ENCODE results near the gene PARVB. TPM values are rescaled to one million over a fixed set of nuclear protein-coding genes. Genes with fewer than 3 reads are reported as not detected.

Gene PARVB
- total RNA-seq, 1 experiment from 2014 or later: 33.0 TPM

- Histone ChIP-seq H3K27ac (no peak overlapping the region), H3K4me1 (replicated peaks) (no peaks in the 10 kb centered on the region), H3K27me3 (replicated peaks) (no peaks in the 10 kb centered on the region; the same call in 1 of the 2 replicates), H3K36me3 (no peaks in the 10 kb centered on the region), H3K4me3 (no peak overlapping the region), H3K9me3 (replicated peaks) (0 out of 2 replicates have a peak, but pooled peaks cover 3% of the 10 kb centered on the region)
- DNase-seq (ENCODE audit: low read depth in 1 of 2, low spot score in 2 of 2): peak in 1 of 2 experiments; percentile 25
Observed at GRCh38 chr22:44221710-44222475, 197.8 kb downstream of the PARVB start.

Other genes with a start within 250 kb of the PARVB start
- 0.50 TPM in 1 of 2 replicates, not detected in the other for gene EFCAB6, start 212.0 kb upstream of the PARVB start, total RNA-seq (2014; rRNA removed; shearing (Covaris generic))
- gene SULT4A1, start 161.8 kb upstream of the PARVB start, total RNA-seq (2014; rRNA removed; shearing (Covaris generic)): not detected in 2 replicates
- gene PNPLA5, start 132.3 kb upstream of the PARVB start, total RNA-seq (2014; rRNA removed; shearing (Covaris generic)): not detected in 2 replicates
- 2.9 and 14.1 TPM in 2 replicates for gene PNPLA3, start 100.5 kb upstream of the PARVB start, total RNA-seq (2014; rRNA removed; shearing (Covaris generic))
- 39.8 and 46.3 TPM in 2 replicates for gene SAMM50, start 68.9 kb upstream of the PARVB start, total RNA-seq (2014; rRNA removed; shearing (Covaris generic))
- gene PARVG, start 156.6 kb downstream of the PARVB start, total RNA-seq (2014; rRNA removed; shearing (Covaris generic)): not detected in 2 replicates

Measured in SJSA1 (cell line).